GM23338 (cell line): ENCODE data around the gene PPM1L. TPM values are rescaled to one million over a fixed set of nuclear protein-coding genes. Genes with fewer than 3 reads are reported as not detected.

Experiments used
- ATAC-seq: fragments of 200-7000 bp; cut with Tn5 transposase; 3 replicates; pipeline ENCODE4 v1.9.1; 2020
- DNase-seq: peaks from one replicate; pipeline ENCODE4 v3.0.0-alpha.2; 2015; ENCODE audit warnings: low spot score
- H2AFZ ChIP-seq: fragments of 200-600 bp; sonication (generic); 2 replicates; pipeline ENCODE4 v1.8.0; 2016; ENCODE audit warnings: antibody characterized with exemption, mild to moderate bottlenecking, moderate library complexity
- H3F3A ChIP-seq: fragments of 200-600 bp; sonication (generic); replicated peaks from 2 replicates; pipeline ENCODE4 v1.8.0; 2017; ENCODE audit warnings: antibody characterized with exemption, mixed run types, low read depth
- H3K27ac ChIP-seq: fragments of 200-600 bp; sonication (generic); 2 replicates; pipeline ENCODE4 v1.6.1; 2016; ENCODE audit warnings: low read depth
- H3K27me3 ChIP-seq: fragments of 200-600 bp; sonication (generic); 2 replicates; pipeline ENCODE4 v1.8.0; 2016; ENCODE audit warnings: mild to moderate bottlenecking, mixed run types, moderate library complexity; ENCODE audit not compliant: insufficient read depth
- H3K36me3 ChIP-seq: fragments of 200-600 bp; sonication (generic); 2 replicates; pipeline ENCODE4 v1.8.0; 2016; ENCODE audit warnings: mild to moderate bottlenecking; ENCODE audit not compliant: insufficient read depth
- H3K4me1 ChIP-seq: fragments of 200-600 bp; sonication (generic); 2 replicates; pipeline ENCODE4 v1.8.0; 2016; ENCODE audit warnings: mild to moderate bottlenecking, moderate library complexity; ENCODE audit not compliant: insufficient read depth
- H3K4me2 ChIP-seq: fragments of 200-600 bp; sonication (generic); 2 replicates; pipeline ENCODE4 v1.7.1; 2017; ENCODE audit warnings: mixed run types
- H3K4me3 ChIP-seq: fragments of 200-600 bp; sonication (generic); 2 replicates; pipeline ENCODE4 v1.6.1; 2016; ENCODE audit warnings: mixed run types
- H3K79me2 ChIP-seq: fragments of 200-600 bp; sonication (generic); replicated peaks from 2 replicates; pipeline ENCODE4 v1.8.0; 2017; ENCODE audit warnings: mild to moderate bottlenecking; ENCODE audit not compliant: insufficient read depth
- H3K9me2 ChIP-seq: fragments of 200-600 bp; sonication (generic); 2 replicates; pipeline ENCODE4 v1.8.0; 2017; ENCODE audit not compliant: insufficient read depth
- H4K20me1 ChIP-seq: fragments of 200-600 bp; sonication (generic); replicated peaks from 2 replicates; pipeline ENCODE4 v1.8.0; 2017; ENCODE audit warnings: mild to moderate bottlenecking; ENCODE audit not compliant: insufficient read depth
- H3K27ac Mint-ChIP-seq: 2 replicates; pipeline ENCODE4 v1.8.0; 2020; ENCODE audit warnings: inconsistent platforms, mild to moderate bottlenecking, moderate library complexity, mixed read lengths
- H3K27me3 Mint-ChIP-seq: 3 replicates; pipeline ENCODE4 v1.8.0; 2022; ENCODE audit warnings: low read depth, mild to moderate bottlenecking, moderate library complexity, mixed read lengths, inconsistent platforms; ENCODE audit not compliant: insufficient read depth, poor library complexity
- H3K36me3 Mint-ChIP-seq: 3 replicates; pipeline ENCODE4 v1.8.0; 2021; ENCODE audit warnings: low read depth, mild to moderate bottlenecking, inconsistent platforms, moderate library complexity, mixed read lengths
- H3K4me1 Mint-ChIP-seq: 3 replicates; pipeline ENCODE4 v1.8.0; 2020; ENCODE audit warnings: mild to moderate bottlenecking, inconsistent platforms, mixed read lengths
- H3K4me3 Mint-ChIP-seq: 3 replicates; pipeline ENCODE4 v1.8.0; 2021; ENCODE audit warnings: moderate library complexity, mild to moderate bottlenecking, inconsistent platforms, mixed read lengths
- H3K9me3 Mint-ChIP-seq: 3 replicates; pipeline ENCODE4 v1.8.0; 2020; ENCODE audit warnings: moderate library complexity, mild to moderate bottlenecking, inconsistent platforms, mixed read lengths
- EZH2 ChIP-seq: fragments of 200-600 bp; sonication (generic); IDR thresholded peaks from one replicate; pipeline ENCODE4 v1.8.0; 2017; ENCODE audit warnings: antibody characterized with exemption, mild to moderate bottlenecking, low read depth; ENCODE audit not compliant: unreplicated experiment
- EZH2phosphoT487 ChIP-seq: fragments of 200-600 bp; sonication (generic); IDR thresholded peaks from one replicate; pipeline ENCODE4 v1.8.1; 2018; ENCODE audit warnings: antibody characterized with exemption; ENCODE audit not compliant: unreplicated experiment
- POLR2AphosphoS5 ChIP-seq: IDR thresholded peaks from 2 replicates; pipeline ENCODE4 v1.6.1; 2016; ENCODE audit warnings: antibody characterized with exemption, low read depth
- STAT1 ChIP-seq: IDR thresholded peaks from one replicate; pipeline ENCODE4 v1.6.1; 2016; ENCODE audit warnings: antibody characterized with exemption; ENCODE audit not compliant: unreplicated experiment
- polyA plus RNA-seq: library from polyadenylated mRNA; unstranded; fragments of >200 nt; fragmentation: Nextera tagmentation; extraction: Ambion mirVana; gene quantifications from 2 replicates; pipeline ENCODE4 v1.2.1, GENCODE V29; 2016
- total RNA-seq: library from RNA; depleted of rRNA; stranded (reverse); fragments of >200 nt; shearing (Covaris generic); gene quantifications from 2 replicates; pipeline ENCODE4 v1.2.3, GENCODE V29; 2014
- TF ChIP-seq, protein P1 (sequence below): fragments of 250-450 bp; sonication (Bioruptor Pico); IDR thresholded peaks from 2 replicates; pipeline ENCODE4 v1.5.0; 2020; ENCODE audit warnings: mild to moderate bottlenecking, moderate library complexity
- TF ChIP-seq, protein P2 (sequence below): IDR thresholded peaks from one replicate; pipeline ENCODE4 v1.6.1; 2018; ENCODE audit warnings: antibody characterized with exemption; ENCODE audit not compliant: unreplicated experiment

PPM1L gene
- total and polyA plus RNA-seq, 2 experiments from 2014 or later: 3.9 to 26.4 TPM

DNA sequence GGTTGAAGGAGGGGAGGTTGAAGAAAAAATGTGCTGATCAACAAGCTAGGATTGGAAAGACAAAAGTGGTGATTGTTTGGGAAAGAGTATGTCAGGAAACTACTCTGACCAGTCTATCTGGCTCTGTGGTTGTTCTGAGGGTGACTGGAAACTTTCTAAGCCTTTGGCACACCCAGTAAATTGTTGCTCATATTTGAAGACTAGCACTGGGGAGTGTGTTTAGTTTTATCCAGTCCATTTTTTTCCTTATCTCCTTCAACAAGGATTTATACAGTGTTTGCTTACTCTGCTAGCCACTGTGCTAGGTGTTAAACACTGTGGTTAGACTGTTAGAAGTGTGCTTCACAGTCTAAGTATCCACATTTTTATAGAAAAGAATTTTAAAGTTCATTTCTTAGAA is 28.8 kb downstream of the PPM1L start (continued):
- TF ChIP-seq, protein P1, sequence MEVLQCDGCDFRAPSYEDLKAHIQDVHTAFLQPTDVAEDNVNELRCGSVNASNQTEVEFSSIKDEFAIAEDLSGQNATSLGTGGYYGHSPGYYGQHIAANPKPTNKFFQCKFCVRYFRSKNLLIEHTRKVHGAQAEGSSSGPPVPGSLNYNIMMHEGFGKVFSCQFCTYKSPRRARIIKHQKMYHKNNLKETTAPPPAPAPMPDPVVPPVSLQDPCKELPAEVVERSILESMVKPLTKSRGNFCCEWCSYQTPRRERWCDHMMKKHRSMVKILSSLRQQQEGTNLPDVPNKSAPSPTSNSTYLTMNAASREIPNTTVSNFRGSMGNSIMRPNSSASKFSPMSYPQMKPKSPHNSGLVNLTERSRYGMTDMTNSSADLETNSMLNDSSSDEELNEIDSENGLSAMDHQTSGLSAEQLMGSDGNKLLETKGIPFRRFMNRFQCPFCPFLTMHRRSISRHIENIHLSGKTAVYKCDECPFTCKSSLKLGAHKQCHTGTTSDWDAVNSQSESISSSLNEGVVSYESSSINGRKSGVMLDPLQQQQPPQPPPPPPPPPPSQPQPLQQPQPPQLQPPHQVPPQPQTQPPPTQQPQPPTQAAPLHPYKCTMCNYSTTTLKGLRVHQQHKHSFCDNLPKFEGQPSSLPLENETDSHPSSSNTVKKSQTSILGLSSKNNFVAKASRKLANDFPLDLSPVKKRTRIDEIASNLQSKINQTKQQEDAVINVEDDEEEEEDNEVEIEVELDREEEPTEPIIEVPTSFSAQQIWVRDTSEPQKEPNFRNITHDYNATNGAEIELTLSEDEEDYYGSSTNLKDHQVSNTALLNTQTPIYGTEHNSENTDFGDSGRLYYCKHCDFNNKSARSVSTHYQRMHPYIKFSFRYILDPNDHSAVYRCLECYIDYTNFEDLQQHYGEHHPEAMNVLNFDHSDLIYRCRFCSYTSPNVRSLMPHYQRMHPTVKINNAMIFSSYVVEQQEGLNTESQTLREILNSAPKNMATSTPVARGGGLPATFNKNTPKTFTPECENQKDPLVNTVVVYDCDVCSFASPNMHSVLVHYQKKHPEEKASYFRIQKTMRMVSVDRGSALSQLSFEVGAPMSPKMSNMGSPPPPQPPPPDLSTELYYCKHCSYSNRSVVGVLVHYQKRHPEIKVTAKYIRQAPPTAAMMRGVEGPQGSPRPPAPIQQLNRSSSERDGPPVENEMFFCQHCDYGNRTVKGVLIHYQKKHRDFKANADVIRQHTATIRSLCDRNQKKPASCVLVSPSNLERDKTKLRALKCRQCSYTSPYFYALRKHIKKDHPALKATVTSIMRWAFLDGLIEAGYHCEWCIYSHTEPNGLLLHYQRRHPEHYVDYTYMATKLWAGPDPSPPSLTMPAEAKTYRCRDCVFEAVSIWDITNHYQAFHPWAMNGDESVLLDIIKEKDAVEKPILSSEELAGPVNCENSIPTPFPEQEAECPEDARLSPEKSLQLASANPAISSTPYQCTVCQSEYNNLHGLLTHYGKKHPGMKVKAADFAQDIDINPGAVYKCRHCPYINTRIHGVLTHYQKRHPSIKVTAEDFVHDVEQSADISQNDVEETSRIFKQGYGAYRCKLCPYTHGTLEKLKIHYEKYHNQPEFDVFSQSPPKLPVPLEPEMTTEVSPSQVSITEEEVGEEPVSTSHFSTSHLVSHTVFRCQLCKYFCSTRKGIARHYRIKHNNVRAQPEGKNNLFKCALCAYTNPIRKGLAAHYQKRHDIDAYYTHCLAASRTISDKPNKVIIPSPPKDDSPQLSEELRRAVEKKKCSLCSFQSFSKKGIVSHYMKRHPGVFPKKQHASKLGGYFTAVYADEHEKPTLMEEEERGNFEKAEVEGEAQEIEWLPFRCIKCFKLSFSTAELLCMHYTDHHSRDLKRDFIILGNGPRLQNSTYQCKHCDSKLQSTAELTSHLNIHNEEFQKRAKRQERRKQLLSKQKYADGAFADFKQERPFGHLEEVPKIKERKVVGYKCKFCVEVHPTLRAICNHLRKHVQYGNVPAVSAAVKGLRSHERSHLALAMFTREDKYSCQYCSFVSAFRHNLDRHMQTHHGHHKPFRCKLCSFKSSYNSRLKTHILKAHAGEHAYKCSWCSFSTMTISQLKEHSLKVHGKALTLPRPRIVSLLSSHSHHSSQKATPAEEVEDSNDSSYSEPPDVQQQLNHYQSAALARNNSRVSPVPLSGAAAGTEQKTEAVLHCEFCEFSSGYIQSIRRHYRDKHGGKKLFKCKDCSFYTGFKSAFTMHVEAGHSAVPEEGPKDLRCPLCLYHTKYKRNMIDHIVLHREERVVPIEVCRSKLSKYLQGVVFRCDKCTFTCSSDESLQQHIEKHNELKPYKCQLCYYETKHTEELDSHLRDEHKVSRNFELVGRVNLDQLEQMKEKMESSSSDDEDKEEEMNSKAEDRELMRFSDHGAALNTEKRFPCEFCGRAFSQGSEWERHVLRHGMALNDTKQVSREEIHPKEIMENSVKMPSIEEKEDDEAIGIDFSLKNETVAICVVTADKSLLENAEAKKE: no peak
- TF ChIP-seq EZH2phosphoT487 (no peak), STAT1 (no peak)
- TF ChIP-seq, protein P2, sequence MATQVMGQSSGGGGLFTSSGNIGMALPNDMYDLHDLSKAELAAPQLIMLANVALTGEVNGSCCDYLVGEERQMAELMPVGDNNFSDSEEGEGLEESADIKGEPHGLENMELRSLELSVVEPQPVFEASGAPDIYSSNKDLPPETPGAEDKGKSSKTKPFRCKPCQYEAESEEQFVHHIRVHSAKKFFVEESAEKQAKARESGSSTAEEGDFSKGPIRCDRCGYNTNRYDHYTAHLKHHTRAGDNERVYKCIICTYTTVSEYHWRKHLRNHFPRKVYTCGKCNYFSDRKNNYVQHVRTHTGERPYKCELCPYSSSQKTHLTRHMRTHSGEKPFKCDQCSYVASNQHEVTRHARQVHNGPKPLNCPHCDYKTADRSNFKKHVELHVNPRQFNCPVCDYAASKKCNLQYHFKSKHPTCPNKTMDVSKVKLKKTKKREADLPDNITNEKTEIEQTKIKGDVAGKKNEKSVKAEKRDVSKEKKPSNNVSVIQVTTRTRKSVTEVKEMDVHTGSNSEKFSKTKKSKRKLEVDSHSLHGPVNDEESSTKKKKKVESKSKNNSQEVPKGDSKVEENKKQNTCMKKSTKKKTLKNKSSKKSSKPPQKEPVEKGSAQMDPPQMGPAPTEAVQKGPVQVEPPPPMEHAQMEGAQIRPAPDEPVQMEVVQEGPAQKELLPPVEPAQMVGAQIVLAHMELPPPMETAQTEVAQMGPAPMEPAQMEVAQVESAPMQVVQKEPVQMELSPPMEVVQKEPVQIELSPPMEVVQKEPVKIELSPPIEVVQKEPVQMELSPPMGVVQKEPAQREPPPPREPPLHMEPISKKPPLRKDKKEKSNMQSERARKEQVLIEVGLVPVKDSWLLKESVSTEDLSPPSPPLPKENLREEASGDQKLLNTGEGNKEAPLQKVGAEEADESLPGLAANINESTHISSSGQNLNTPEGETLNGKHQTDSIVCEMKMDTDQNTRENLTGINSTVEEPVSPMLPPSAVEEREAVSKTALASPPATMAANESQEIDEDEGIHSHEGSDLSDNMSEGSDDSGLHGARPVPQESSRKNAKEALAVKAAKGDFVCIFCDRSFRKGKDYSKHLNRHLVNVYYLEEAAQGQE: no peak

DNA sequence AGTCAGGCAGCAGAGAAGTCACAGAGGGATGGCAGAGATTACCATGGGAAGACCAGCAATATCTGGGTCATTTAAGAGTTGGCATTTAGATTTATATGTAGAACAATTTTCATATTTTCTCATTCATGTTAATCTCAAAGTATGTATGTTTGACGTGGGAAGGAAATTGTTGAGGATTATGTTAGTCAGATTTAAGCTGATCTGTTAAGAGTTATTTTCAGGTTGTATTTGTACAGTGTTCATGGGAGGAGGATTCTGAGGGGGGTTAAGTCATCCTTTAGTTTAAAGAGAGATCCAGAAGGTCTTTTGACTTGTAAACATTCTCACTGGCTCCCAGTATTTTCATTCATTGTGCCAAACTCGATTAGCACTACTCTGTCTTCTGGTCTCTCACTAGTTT is 34.7 kb downstream of the PPM1L start:
- Mint-ChIP-seq H3K27me3 (no peaks in the 10 kb centered on the region), H3K4me3 (no peak overlapping the region), H3K4me1 (peaks cover 21% of the 10 kb centered on the region), H3K36me3 (peaks cover 13% of the 10 kb centered on the region), H3K27ac (peak overlapping the region; percentile 7; the same call in 1 of the 2 replicates), H3K9me3 (peaks cover 19% of the 10 kb centered on the region)
- peaks cover 35% of the 10 kb centered on the region for H3K79me2 ChIP-seq
- no peak for DNase-seq
- no peaks in the 10 kb centered on the region for H4K20me1 ChIP-seq
- no peaks in the 10 kb centered on the region for H3K36me3 ChIP-seq
- H3K9me2 ChIP-seq: no peaks in the 10 kb centered on the region
- no peaks in the 10 kb centered on the region for H3F3A ChIP-seq
- no peak overlapping the region for H3K4me3 ChIP-seq
- H3K4me2 ChIP-seq: no peak overlapping the region
- no peaks in the 10 kb centered on the region for H3K27me3 ChIP-seq
- no peak overlapping the region for H3K27ac ChIP-seq
- H3K4me1 ChIP-seq: peaks cover 5% of the 10 kb centered on the region
- no peak overlapping the region for H2AFZ ChIP-seq
- ATAC-seq: no peak
- TF ChIP-seq POLR2AphosphoS5 (no peak), EZH2phosphoT487 (no peak), EZH2 (no peak)
- TF ChIP-seq, protein P1: no peak
